Measurements from ENCODE around the gene NPM1.
"Not testable (repeated sequence)": the region's sequence is repeated elsewhere in the genome, so short reads cannot be mapped to it uniquely, and the experiment has no call there.

NPM1 gene

DNA sequence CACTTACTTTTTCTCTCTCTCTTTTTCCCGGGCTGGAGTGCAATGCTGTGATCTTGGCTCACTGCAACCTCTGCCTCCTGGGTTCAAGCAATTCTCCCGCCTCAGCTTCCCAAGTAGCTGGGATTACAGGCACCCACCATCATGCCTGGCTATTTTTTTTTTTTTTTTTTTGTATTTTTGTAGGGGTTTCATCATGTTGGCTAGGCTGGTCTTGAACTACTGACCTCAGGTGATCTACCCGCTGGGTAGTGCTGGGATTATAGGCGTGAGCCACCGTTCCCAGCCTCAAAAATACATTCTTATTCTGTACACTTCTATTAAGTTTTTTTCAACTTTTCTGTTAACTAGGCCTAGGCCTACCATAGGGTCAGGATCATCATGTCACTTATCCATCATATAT lies 26.3 kb downstream of the NPM1 start:
- DNase-seq: not testable (repeated sequence)

- DNase-seq: peak; percentile 36
Observed at GRCh38 chr5:171415115-171415730, 27.6 kb downstream of the NPM1 start.

DNA sequence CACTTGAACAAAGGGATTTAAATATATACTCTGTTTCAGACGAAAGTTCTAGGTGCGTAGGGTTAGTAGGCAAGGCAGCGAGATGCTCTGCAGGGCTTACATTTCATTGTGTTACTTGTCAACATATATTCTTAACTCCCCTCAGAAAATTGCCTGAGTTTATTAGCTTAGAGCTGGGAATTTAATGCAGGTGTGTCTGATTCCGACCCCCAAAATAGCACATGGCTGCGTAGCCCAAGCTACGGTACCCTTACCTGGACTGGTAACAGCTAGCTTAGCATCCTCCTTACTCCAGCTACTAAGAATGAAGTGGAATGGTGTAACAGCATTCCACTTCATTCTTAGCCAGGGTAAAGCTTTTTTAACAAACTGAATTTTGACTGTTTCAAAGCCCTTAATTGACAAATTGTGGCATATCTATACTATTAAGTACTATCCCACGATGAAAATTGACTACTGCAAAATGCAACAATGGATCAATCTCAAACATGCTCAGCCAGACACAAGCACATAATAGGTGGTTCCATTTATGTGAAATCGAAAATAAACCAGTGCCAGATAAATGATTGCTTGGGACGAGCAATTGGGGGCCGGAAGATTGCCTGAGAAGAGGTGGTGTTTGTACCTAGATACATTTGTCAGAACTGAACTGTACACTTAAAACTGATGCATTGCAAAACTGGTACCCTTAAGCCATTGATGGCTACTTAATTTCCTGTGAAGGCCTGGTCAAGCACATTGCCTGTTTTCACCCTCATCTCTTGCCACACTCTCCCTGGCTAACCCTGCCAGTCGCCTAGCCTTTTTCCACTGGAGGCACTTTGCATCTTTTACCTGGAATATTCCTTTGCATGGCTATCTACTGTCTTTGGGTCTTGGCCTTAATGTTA lies 28.8 kb downstream of the NPM1 start:
- DNase-seq: no peak

GRCh38 chr5:171418316-171418981 lies 30.8 kb downstream of the NPM1 start:
- DNase-seq: peak; percentile 70

DNA sequence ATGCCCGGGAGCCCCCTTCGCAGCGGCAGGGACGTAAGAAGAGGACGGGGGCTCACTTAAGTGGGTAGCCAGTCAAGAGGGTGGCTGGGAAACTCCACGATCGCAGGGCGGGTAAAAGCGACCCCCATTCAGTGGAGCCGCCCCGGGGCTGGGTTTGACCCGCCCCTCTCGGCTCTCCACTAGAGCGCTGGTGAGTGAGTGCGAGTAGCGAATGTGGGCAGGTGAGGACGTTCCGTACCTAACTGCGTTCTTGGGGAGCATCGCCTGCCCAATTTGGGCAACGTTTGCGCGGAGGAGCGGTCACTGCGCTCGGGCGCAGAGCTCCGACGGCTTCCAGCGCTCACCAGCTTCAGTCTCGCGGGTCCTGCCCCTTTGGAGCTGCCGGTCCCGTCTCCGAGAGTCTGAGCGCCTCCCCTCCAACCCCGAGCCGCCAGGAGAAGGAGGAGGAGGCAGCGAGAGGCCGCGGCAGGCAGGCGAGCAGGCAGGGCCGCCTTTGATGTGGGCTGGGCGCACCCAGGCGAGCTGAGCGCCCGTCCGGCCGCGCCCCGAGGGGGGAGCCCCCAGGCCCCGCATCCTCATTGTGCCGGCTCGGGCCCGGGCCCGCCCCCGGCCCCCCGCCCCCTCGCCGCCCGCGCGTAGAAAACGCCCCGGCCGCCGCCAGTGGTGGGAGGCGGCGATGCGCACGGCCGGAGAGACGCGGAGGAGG lies 31.5 kb downstream of the NPM1 start, which contains the start of gene FGF18:
Gene FGF18, plus strand, starts transcription at position 666 of the 706 bp plus-strand sequence. CDS start 553 bp downstream, outside the sequence.
- peak; percentile 46 for DNase-seq

GRCh38 chr5:171419688-171420430 lies 32.2 kb downstream of the NPM1 start:
- peak; percentile 21 for DNase-seq

DNA sequence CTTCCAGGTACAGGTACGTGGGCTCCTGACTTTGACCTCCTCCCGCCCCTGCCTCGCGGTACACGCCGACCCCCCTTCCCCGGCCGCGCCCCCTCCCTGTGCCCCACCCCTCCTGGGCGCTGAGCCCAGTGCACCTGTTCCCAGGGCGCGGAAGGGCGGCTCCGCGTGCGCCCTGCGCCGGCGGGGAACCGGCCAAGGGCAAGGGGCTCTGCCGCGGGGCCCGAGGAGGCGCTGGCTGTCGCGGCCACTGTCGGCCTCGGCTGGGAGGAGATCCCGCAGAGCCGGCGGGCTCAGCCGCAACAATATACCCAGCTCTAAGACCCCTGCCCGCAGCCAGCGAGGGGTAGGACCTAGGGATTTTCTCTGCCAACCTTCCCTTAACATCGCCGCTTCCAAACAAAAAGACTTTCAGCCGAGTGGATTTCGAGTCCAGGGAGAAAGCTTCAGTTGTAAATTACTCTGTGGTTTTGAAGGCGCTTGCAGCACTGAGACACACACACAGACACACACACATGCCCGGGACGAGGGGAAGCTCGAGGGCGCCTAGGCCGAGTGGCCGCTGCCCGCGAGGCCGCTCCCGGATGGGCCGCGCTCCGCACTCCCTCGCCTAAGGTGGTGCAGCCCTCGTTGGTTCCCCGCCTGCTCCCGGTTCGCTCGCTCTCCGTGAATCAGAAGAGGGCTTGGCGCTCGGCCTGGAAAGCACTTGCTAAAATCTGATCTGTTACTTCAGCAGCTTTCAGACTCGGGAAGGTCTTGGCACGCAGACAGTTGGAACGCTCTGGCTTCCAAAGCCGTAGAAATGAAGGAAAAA lies 33.0 kb downstream of the NPM1 start:
- DNase-seq: no peak

- no peak for DNase-seq
Observed at GRCh38 chr5:171421331-171422262, 33.9 kb downstream of the NPM1 start.

DNA sequence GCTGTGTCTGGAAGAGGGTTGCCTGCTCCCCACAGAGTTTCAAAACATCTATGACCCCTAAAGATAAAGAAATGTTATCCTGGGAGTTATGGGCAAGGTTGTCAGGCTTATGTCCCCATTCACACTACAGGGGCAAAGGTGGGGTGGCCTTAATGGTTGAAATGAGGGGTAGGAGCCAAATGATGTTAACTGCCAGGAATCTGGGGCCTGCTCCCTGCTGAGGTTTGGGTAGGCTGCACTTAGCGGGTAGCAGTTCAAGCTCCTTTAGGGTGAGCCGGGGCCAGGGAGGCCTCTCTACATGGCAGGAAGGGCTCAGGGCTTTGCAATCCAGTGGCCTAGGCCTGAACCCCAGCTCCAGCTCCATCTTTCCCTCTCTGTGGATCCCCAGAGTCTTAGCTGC lies 34.8 kb downstream of the NPM1 start:
- no peak for DNase-seq

DNA sequence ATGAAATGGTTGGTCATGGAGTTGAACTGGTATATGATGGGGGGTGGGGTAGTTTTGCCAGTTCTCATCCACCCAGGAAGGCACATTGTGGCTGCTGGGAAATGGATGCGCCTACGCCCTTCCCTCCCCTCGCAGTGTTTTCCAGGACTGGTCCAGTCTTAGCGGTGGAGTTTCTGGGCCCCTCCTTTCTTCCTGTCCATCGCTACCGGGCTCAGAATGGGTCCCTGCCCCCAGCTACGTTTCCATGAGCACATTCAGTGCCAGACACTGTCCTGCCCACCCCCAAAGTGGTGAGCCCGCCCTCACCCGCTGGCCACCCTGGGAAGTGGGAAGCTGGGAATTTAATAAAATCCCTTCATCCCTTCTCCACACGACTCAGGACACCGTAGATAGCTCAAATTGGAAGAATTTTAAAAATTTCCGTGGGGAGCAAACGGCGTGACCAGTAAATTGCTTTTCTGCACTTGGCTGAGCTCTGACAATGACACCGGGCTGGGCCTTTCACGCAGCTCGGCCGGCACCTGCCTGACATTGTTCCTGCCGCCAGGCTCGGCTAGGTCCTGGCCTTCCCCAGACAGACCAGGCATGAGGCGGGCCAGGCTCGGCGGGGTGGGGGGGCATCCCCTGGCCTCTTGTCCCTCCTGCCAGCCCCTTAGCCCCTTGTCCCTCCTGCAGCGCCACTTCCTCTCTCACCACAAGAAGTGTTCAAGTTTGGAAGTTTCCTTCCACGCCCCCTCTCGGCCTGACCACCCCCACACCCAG lies 35.4 kb downstream of the NPM1 start:
- no peak for DNase-seq

GRCh38 chr5:171424726-171425125 lies 37.1 kb downstream of the NPM1 start:
- no peak for DNase-seq

GRCh38 chr5:171425596-171426244 lies 38.1 kb downstream of the NPM1 start:
- DNase-seq: no peak

DNA sequence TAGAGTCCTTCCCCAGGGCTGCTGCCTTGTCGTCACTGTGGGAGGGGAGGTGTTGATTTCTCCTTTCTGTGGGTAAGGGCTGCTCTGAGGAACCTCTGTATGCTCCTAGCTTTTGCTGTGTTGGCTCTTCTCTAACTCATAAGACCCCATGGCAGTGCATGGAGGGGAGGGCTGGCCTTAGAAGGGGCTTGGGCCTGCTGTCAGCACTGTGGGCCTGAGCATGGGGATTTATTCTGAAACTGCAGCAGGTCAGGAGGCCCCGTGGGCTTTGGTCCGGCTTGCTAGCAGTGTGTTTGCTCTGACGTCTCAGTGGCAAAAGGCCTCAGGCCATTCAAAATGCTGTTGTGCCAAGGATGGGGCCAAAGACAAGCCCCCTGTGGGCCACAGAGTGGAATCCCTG lies 38.6 kb downstream of the NPM1 start:
- DNase-seq: no peak

DNA sequence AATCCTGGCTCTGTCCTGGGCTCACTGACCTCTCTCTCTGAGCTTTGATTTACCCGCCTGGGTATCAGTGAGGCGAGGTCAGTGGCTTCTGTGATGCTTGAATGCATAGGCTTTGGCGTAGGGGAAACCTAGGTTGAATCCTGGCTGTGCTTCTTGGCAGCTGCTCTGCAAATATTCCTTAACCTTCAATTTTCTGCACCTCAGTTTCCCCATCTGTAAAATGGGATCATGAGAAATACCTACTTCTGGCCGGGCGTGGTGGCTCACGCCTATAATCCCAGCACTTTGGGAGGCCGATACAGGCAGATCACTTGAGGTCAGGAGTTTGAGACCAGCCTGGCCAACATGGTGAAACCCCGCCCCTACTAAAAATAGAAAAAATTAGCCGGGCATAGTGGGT lies 39.0 kb downstream of the NPM1 start:
- no peak for DNase-seq

GRCh38 chr5:171427318-171428167 lies 39.9 kb downstream of the NPM1 start:
- DNase-seq: no peak

DNA sequence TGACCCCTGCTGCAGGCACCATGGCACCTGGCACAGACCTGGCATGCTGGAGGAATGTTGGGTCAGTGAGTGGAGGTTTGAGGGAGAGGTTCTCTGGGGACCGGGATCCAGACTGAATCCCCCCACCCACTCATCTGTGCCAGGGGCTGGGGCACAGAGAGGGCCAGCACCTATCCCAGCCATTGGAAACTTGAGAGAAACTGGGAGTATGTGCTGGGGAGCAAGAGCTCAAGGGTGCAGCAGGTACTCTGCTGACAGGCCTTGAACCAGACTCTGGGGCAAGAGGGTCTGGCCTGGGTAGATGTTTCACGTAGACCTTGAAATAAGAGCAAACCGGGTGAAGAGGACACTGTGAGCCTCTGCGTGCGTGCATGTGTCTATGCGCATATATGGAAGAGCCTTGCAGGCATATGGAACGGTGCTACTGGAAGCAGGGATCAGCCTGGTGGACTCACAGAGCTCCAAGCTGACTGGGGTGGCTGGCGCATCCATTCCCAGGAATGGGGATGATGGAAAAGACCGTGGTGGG lies 40.6 kb downstream of the NPM1 start:
- no peak for DNase-seq

DNA sequence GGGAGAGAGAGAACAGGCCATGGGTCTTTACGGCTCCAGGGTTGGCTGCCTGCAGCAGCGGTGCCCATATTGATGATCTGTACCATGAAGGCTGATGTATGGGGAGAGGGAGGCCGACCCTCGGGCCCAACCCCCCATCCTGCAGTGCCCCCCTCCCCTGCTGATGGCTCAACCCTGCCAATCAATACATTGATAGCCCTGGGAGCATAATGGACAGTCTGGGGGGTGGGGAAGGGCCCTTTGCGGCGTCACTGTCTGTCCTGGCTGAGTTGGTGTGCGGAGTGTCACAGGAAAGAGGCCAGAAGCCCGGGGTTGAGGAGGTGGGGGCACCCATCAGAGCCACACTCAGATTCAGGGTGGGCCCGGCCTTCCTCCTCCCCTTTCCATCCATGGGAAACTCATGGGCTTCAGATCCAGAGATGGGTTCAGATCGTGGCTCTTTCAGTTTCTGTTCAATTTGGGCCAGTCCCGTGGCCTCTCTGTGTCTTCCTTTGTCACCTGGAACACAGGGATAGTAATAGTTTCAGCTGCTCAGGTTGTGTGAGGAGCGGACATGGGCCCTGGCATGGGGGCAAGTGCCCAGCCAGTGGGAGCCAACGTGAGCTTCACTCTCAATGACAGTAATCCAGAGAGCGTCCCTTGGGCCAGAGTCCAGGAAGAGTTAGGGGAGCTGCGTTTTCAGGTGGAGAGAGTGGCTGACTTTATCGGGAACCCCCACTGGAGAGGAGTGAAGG lies 41.3 kb downstream of the NPM1 start:
- no peak for DNase-seq
